Tibial nerve (tissue), 4 donors: Measurements from ENCODE around the gene PDE6H. TPM values are rescaled to one million over a fixed set of nuclear protein-coding genes. Genes with fewer than 3 reads are reported as not detected.

Experiments
- DNase-seq, 2 donors: peaks; one replicate each; pipeline ENCODE4 v3.0.0-alpha.2; 2019; ENCODE audit warnings: low spot score in 2 of 2
- H3K27ac ChIP-seq, 4 donors: fragments of 200-600 bp; sonication (generic) in 3 of 4; one replicate each; pipeline ENCODE4 v1.5.1; 2017 to 2019; ENCODE audit warnings: mild to moderate bottlenecking in 1 of 4
- H3K27me3 ChIP-seq, 2 donors: fragments of 200-600 bp; sonication (generic) in 1 of 2; one replicate each; pipeline versions ENCODE4 v1.5.1 to v1.6.0; 2017 to 2019
- H3K36me3 ChIP-seq, 3 donors: fragments of 200-600 bp; sonication (generic); one replicate each; pipeline ENCODE4 v1.5.1; 2018 to 2019
- H3K4me1 ChIP-seq, 4 donors: fragments of 200-600 bp; sonication (generic) in 3 of 4; one replicate each; pipeline ENCODE4 v1.5.1; 2017 to 2019
- H3K4me3 ChIP-seq, 4 donors: fragments of 200-600 bp; sonication (generic) in 3 of 4; one replicate each; pipeline ENCODE4 v1.5.1; 2017 to 2019; ENCODE audit warnings: mild to moderate bottlenecking in 1 of 4, moderate library complexity in 1 of 4
- H3K9me3 ChIP-seq, 4 donors: fragments of 200-600 bp; sonication (generic) in 3 of 4; one replicate each; pipeline ENCODE4 v1.5.1; 2017 to 2019
- EP300 ChIP-seq, 2 donors: sonication (generic); formaldehyde crosslinking; IDR thresholded peaks; one replicate each; pipeline ENCODE4 v1.6.1; 2017; ENCODE audit warnings: antibody characterized with exemption in 2 of 2, mild to moderate bottlenecking in 1 of 2
- POLR2A ChIP-seq, 2 donors: fragments of 450-650 bp; IDR thresholded peaks; one replicate each; pipeline ENCODE4 v1.6.1; 2017; ENCODE audit warnings: antibody characterized with exemption in 2 of 2, mild to moderate bottlenecking in 2 of 2, moderate library complexity in 2 of 2
- WGBS, 2 donors: methylation state at CpG; one replicate each; pipeline ENCODE4 v1.1.5; 2018; 5-methylcytosine and 5-hydroxymethylcytosine counted together
- total RNA-seq, 4 donors: library from RNA; depleted of rRNA; stranded (reverse); fragments of >200 nt; gene quantifications; one replicate each; pipeline ENCODE4 v1.1.0, GENCODE V29; 2016
- TF ChIP-seq, protein P1 (sequence below), 5 experiments: fragments of 200-600 bp in 3 of 5; fragments of 450-650 bp in 2 of 5; sonication (generic) in 3 of 5; IDR thresholded peaks; one replicate each; pipeline ENCODE4 v1.5.1; 2016 to 2019; ENCODE audit warnings: antibody characterized with exemption in 5 of 5, mild to moderate bottlenecking in 3 of 5, moderate library complexity in 2 of 5

The PDE6H gene
- total RNA-seq, 4 donors from 2014 or later: not detected

DNA sequence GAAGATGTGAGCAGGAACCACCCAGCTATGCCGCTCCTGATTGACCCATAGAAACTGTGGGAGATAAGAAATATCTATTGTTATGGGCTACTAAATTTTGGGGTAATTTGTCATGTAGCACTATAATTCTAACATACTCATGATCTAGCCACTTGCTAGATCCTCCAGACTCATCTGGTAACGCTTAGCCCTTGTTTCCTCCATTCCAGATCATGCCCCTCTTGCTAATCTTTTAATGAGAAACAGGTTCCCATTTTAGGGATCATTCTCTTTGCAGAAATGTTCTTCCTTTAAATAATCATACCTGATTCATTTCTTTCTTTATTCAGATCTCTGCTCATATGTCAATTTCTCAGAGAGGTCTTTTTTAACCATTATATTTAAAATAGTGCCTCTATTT lies 7.6 kb upstream of the PDE6H start:
- Histone ChIP-seq H3K27ac (no peak overlapping the region), H3K4me1 (peaks cover 0 to 3% (median 0%) of the 10 kb centered on the region in 4 donors), H3K9me3 (no peaks in the 10 kb centered on the region), H3K36me3 (no peaks in the 10 kb centered on the region), H3K27me3 (no peaks in the 10 kb centered on the region), H3K4me3 (no peak overlapping the region)
- TF ChIP-seq POLR2A (IDR thresholded peaks at IDR 0.05) (no peak), EP300 (IDR thresholded peaks at IDR 0.05) (no peak)
- TF ChIP-seq, protein P1, sequence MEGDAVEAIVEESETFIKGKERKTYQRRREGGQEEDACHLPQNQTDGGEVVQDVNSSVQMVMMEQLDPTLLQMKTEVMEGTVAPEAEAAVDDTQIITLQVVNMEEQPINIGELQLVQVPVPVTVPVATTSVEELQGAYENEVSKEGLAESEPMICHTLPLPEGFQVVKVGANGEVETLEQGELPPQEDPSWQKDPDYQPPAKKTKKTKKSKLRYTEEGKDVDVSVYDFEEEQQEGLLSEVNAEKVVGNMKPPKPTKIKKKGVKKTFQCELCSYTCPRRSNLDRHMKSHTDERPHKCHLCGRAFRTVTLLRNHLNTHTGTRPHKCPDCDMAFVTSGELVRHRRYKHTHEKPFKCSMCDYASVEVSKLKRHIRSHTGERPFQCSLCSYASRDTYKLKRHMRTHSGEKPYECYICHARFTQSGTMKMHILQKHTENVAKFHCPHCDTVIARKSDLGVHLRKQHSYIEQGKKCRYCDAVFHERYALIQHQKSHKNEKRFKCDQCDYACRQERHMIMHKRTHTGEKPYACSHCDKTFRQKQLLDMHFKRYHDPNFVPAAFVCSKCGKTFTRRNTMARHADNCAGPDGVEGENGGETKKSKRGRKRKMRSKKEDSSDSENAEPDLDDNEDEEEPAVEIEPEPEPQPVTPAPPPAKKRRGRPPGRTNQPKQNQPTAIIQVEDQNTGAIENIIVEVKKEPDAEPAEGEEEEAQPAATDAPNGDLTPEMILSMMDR (IDR thresholded peaks at IDR 0.05): no peak
- WGBS, 2 donors: 74 to 89% methylated on average over 2 of the region's 2 CpGs
- no peak for DNase-seq

DNA sequence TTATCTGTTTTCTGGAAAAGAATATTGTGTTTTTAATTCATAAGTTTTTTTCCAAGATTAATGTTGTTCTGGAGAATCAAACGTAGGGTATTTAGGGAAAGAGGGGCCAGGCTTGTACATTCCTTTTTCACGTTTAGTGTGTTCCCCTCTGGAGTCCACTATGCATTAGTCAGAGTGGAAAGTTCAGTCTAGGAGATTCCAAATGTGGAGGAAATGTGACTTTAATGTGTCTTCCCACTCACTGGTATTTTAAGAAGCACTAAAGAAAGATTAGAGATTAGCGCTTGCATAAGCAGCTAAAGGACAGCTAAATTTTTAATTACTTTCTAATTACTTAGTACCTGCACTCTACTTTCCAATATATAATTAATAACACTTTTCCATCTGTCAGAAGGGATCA lies 4.4 kb upstream of the PDE6H start:
- Histone ChIP-seq H3K27me3 (no peaks in the 10 kb centered on the region), H3K9me3 (no peaks in the 10 kb centered on the region), H3K4me1 (peaks cover 0 to 6% (median 0%) of the 10 kb centered on the region in 4 donors), H3K36me3 (no peaks in the 10 kb centered on the region), H3K27ac (no peak overlapping the region), H3K4me3 (no peak overlapping the region)
- no peak for TF ChIP-seq POLR2A (IDR thresholded peaks at IDR 0.05)
- TF ChIP-seq, protein P1 (IDR thresholded peaks at IDR 0.05): no peak
- no peak for TF ChIP-seq EP300 (IDR thresholded peaks at IDR 0.05)
- no peak for DNase-seq
- WGBS, 2 donors: 53 to 54% methylated on average over 3 of the region's 3 CpGs

DNA sequence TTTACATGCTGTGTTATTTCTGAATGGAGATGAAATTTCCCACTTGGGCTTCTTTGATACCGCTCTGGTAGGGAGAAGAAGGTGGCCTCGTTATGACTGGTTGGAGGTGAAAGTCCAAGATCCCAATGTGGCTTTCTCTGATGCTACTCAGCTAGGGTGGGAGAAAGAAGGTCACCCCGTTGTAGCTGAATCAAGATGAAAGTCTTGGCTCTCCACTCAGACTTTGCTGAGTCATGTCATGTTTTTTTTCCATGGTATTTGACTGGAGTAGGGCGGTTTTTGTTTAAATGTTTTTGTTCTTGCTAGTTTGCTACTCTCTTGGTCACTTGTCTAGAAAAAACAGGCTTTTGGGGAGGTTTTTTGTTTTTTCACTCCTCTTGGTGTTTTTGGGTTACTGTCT lies 2.4 kb upstream of the PDE6H start:
- 57 to 71% methylated on average over 4 of the region's 4 CpGs for WGBS, 2 donors
- no peaks in the 10 kb centered on the region for H3K27me3 ChIP-seq
- TF ChIP-seq, protein P1 (IDR thresholded peaks at IDR 0.05): no peak
- TF ChIP-seq EP300 (IDR thresholded peaks at IDR 0.05) (no peak), POLR2A (IDR thresholded peaks at IDR 0.05) (no peak)
- no peaks in the 10 kb centered on the region for H3K36me3 ChIP-seq
- DNase-seq: no peak
- H3K27ac ChIP-seq: no peak overlapping the region
- H3K4me1 ChIP-seq: peaks cover 0 to 9% (median 0%) of the 10 kb centered on the region in 4 donors
- no peaks in the 10 kb centered on the region for H3K9me3 ChIP-seq
- no peak overlapping the region for H3K4me3 ChIP-seq

DNA sequence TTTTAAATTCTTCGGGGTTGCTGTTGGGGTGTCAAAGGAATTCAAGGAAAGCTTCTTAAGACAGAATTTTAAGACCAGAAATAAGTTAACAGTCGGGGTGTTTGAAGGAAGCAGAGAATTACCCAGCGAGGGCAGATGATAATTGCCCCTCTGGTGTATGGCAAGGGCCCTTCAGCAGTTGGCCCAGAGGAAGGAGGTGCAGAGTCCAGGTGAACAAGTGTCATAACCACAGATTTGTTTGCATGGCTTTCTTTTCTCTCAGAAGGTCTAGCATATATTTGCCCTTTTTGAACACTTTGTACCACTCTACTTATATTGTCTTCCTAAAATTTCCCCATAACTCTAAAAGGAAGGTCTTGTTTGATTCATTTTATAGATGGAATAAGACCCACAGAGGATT lies 1.8 kb downstream of the PDE6H start:
- no peak overlapping the region for H3K27ac ChIP-seq
- DNase-seq: no peak
- TF ChIP-seq, protein P1 (IDR thresholded peaks at IDR 0.05): no peak
- TF ChIP-seq POLR2A (IDR thresholded peaks at IDR 0.05) (no peak), EP300 (IDR thresholded peaks at IDR 0.05) (no peak)
- H3K36me3 ChIP-seq: no peaks in the 10 kb centered on the region
- H3K4me1 ChIP-seq: peaks cover 0 to 9% (median 0%) of the 10 kb centered on the region in 4 donors
- H3K27me3 ChIP-seq: no peaks in the 10 kb centered on the region
- no peaks in the 10 kb centered on the region for H3K9me3 ChIP-seq
- 89 to 94% methylated on average over 3 of the region's 3 CpGs for WGBS, 2 donors
- no peak overlapping the region for H3K4me3 ChIP-seq

DNA sequence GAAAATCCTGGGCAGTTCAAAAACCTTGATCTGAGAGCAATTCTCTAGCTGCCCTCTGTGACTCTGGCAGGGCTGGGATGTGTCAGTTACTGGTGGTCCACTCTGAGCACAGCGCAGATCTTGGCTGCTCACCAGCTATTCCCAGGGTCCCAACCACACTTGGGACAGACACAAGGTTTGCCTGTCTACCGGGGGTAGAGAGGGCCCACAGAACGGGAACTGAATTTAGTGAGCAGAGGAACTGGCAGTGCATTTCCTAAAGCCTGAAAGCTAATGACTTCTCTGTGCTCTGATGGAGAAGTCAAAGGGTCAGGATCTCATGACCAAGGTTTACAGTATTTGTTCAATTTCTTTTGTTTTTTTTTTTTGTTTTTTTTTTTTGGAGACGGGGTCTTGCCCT lies 2.6 kb downstream of the PDE6H start:
- Histone ChIP-seq H3K4me1 (peaks cover 0 to 9% (median 0%) of the 10 kb centered on the region in 4 donors), H3K9me3 (no peaks in the 10 kb centered on the region), H3K27me3 (no peaks in the 10 kb centered on the region), H3K36me3 (no peaks in the 10 kb centered on the region), H3K27ac (no peak overlapping the region), H3K4me3 (no peak overlapping the region)
- WGBS, 2 donors: 79 to 80% methylated on average over 4 of the region's 4 CpGs
- TF ChIP-seq POLR2A (IDR thresholded peaks at IDR 0.05) (no peak), EP300 (IDR thresholded peaks at IDR 0.05) (no peak)
- TF ChIP-seq, protein P1 (IDR thresholded peaks at IDR 0.05): no peak
- no peak for DNase-seq
